NCI-H510A (cell line): ENCODE data around the gene SPINK9.
"Not testable (repeated sequence)": the region's sequence is repeated elsewhere in the genome, so short reads cannot be mapped to it uniquely, and the experiment has no call there.

Experiments used
- DNase-seq: peaks from one replicate; lab custom pipeline; 2025; lab: John Stamatoyannopoulos, UW

Gene SPINK9

GRCh38 chr5:148335259-148335658 is at the start of gene SPINK9:
TSS of gene SPINK9 (plus strand) at chr5:148335559. CDS start at chr5:148335614, 55 bp downstream.
- DNase-seq: no peak

- no peak for DNase-seq
Measured at GRCh38 chr5:148290271-148291195, 44.8 kb upstream of the SPINK9 start.

GRCh38 chr5:148297731-148298130 is 37.6 kb upstream of the SPINK9 start:
- DNase-seq: no peak

GRCh38 chr5:148306446-148306845 is 28.9 kb upstream of the SPINK9 start:
- no peak for DNase-seq

- no peak for DNase-seq
Measured at GRCh38 chr5:148309019-148309418, 26.3 kb upstream of the SPINK9 start.

- DNase-seq: no peak
Measured at GRCh38 chr5:148309746-148310145, 25.6 kb upstream of the SPINK9 start.

GRCh38 chr5:148311484-148311883 is 23.9 kb upstream of the SPINK9 start:
- no peak for DNase-seq

GRCh38 chr5:148312153-148312552 is 23.2 kb upstream of the SPINK9 start, which contains the start of gene SPINK7:
TSS of gene SPINK7 (plus strand) at chr5:148312423. CDS start at chr5:148312484, 61 bp downstream.
- no peak for DNase-seq

GRCh38 chr5:148314187-148314586 is 21.2 kb upstream of the SPINK9 start:
- DNase-seq: no peak

- DNase-seq: no peak
Measured at GRCh38 chr5:148314731-148315130, 20.6 kb upstream of the SPINK9 start.

GRCh38 chr5:148320011-148320963 is 15.1 kb upstream of the SPINK9 start:
- not testable (repeated sequence) for DNase-seq

GRCh38 chr5:148333262-148333849 is 2.0 kb upstream of the SPINK9 start:
- no peak for DNase-seq

- no peak for DNase-seq
Measured at GRCh38 chr5:148336704-148337435, 1.5 kb downstream of the SPINK9 start.

- no peak for DNase-seq
Measured at GRCh38 chr5:148342371-148343045, 7.1 kb downstream of the SPINK9 start.

- DNase-seq: no peak
Measured at GRCh38 chr5:148343046-148343407, 7.7 kb downstream of the SPINK9 start.

- DNase-seq: no peak
Measured at GRCh38 chr5:148343603-148344487, 8.5 kb downstream of the SPINK9 start.

- no peak for DNase-seq
Measured at GRCh38 chr5:148347706-148348105, 12.3 kb downstream of the SPINK9 start.

- no peak for DNase-seq
Measured at GRCh38 chr5:148352696-148353095, 17.3 kb downstream of the SPINK9 start.

- no peak for DNase-seq
Measured at GRCh38 chr5:148353634-148354033, 18.3 kb downstream of the SPINK9 start.

- no peak for DNase-seq
Measured at GRCh38 chr5:148364343-148364742, 29.0 kb downstream of the SPINK9 start.
